ENCODE results near the gene MPO. TPM values are rescaled to one million over a fixed set of nuclear protein-coding genes. Genes with fewer than 3 reads are reported as not detected.

The MPO gene
- total RNA-seq, 4 donors from 2014 or later, result not detected

DNA sequence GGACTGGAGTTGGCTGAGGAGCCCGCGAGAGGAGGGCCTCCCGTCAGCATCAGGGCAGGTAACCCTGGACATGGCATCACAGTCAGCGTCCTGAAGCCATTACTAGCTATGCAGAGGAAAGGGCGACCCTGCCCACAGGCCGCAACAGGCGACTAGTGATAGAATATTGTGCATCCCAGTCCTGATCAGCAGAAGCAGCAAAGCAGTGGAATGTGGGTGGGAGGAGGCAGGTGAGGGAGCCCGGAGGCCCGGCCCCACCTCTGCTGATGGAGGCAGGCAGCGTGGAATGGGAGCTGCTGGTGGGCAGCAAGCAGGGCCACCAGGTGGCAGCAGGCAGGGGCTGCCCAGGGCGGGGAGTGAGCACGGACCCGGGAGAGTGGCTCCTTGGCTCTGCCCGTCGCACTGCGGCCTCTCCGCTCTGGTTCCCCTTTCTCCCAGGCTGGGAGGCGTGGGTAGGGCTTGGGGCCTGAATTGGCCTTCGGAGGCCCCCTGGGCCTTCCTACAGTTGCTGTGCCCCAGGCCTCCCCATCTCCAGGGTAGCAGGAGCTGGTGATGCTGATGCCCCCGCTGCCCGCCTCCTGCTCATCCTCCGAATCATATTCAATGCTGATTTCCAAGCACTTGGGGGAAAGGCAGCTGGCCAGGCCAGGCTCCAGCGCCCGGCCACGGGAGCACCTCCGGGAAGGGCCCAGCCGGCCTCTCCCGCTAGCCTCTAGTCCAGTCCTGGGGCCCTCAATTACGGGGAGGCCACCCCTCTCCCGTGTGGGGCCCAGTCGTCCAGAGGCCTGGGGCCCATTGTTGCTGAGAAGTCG, 27.6 kb upstream of the MPO start:
- WGBS, 2 donors, result 66 to 70% methylated on average over 25 to 29 of the region's 32 CpGs
- peaks cover 0 to 60% (median 0%) of the 10 kb centered on the region in 3 donors for H3K36me3 ChIP-seq
- no peaks in the 10 kb centered on the region for H3K9me3 ChIP-seq
- no peaks in the 10 kb centered on the region for H3K27me3 ChIP-seq
- DNase-seq (ENCODE audit: low spot score in 2 of 2), result no peak
- H3K4me1 ChIP-seq, result peaks cover 0 to 12% (median 2%) of the 10 kb centered on the region in 4 donors
- TF ChIP-seq EP300 (IDR thresholded peaks at IDR 0.05) (no peak), POLR2A (IDR thresholded peaks at IDR 0.05) (no peak)
- TF ChIP-seq, protein P1, sequence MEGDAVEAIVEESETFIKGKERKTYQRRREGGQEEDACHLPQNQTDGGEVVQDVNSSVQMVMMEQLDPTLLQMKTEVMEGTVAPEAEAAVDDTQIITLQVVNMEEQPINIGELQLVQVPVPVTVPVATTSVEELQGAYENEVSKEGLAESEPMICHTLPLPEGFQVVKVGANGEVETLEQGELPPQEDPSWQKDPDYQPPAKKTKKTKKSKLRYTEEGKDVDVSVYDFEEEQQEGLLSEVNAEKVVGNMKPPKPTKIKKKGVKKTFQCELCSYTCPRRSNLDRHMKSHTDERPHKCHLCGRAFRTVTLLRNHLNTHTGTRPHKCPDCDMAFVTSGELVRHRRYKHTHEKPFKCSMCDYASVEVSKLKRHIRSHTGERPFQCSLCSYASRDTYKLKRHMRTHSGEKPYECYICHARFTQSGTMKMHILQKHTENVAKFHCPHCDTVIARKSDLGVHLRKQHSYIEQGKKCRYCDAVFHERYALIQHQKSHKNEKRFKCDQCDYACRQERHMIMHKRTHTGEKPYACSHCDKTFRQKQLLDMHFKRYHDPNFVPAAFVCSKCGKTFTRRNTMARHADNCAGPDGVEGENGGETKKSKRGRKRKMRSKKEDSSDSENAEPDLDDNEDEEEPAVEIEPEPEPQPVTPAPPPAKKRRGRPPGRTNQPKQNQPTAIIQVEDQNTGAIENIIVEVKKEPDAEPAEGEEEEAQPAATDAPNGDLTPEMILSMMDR (IDR thresholded peaks at IDR 0.05), result no peak
- no peak overlapping the region for H3K27ac ChIP-seq
- no peak overlapping the region for H3K4me3 ChIP-seq

DNA sequence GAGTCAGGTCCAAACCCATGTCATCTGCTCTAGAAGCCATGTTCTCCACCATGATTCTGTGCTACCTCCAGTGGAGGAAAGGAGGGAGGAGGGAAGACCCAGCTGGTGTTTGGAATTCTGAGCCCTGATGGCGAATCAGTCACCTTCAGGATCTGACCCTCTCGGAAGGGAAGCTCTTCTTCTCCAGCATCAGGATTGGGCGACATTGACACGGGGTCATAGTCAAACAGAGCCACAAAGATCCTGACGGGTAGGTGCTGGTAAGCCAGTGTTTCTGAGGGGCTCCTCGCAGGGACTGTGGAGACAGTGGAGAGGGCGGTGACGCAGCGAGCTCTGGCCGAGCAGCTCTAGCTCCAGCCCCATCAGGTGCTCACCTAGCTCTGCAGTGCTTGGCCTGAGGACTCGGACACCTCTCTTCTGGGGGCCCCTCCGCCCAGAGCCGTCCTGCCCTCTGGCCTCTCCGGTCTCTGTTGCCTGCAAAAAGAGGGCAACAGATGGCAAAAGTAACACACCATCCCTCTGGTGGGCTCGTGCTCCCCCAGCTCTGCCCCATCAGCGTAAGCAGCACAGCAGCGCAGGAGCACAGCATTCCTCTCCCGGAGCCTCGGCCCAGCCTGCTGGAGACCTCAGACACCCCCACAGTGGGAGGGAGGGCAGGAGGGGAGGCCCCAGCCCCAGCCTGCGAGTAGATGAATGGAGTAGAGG, 26.9 kb upstream of the MPO start:
- H3K4me1 ChIP-seq, result peaks cover 0 to 12% (median 2%) of the 10 kb centered on the region in 4 donors
- H3K4me3 ChIP-seq, result no peak overlapping the region
- no peaks in the 10 kb centered on the region for H3K9me3 ChIP-seq
- no peak for TF ChIP-seq POLR2A (IDR thresholded peaks at IDR 0.05)
- no peak for TF ChIP-seq EP300 (IDR thresholded peaks at IDR 0.05)
- TF ChIP-seq, protein P1 (IDR thresholded peaks at IDR 0.05), result no peak
- DNase-seq (ENCODE audit: low spot score in 2 of 2), result no peak
- H3K27ac ChIP-seq, result no peak overlapping the region
- 82 to 84% methylated on average over 20 of the region's 20 CpGs for WGBS, 2 donors
- peaks cover 0 to 60% (median 0%) of the 10 kb centered on the region in 3 donors for H3K36me3 ChIP-seq
- no peaks in the 10 kb centered on the region for H3K27me3 ChIP-seq

DNA sequence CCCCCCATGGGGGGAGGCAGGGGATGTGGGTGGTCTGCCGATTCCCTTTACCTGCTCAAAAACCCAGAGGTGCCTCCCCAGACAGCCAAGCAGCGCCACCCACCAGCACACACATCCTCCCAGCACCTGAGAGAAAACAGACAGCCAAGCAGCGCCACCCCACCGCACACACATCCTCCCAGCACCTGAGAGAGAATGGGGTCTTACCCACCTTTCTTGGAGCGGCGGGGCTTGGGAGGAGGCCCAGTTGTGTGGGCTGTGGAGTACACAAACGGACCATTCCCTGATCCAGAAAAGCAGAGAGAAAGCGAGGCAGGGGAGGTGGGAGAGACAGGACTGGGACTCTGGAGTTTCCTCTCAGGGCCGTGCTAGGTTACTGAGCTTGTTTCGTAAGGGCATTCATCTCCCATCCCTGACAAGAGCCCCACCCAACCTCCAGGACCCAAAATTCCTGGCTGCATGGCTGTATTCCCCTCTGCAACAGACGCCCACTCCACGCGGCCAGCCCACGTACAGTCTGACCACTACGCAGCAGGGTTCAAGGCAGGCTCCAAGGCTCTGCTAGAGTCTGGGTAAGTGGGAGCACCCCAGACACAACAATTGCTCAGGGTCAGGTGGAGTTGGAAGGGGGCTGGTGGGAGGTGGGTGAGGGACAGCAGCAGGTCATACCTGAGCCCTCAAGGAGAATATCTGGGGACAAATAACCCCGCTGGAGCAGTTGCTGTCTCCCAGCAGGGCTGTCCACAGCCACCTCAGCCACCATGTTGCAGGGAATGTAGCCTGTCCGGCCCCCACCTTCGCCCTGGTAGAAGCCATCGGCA, 25.6 kb upstream of the MPO start:
- 83 to 87% methylated on average over 18 of the region's 19 CpGs for WGBS, 2 donors
- no peak for DNase-seq (ENCODE audit: low spot score in 2 of 2)
- peaks cover 0 to 65% (median 0%) of the 10 kb centered on the region in 3 donors for H3K36me3 ChIP-seq
- TF ChIP-seq EP300 (IDR thresholded peaks at IDR 0.05), result no peak
- TF ChIP-seq, protein P1 (IDR thresholded peaks at IDR 0.05), result no peak
- TF ChIP-seq POLR2A (IDR thresholded peaks at IDR 0.05), result no peak
- H3K27me3 ChIP-seq, result no peaks in the 10 kb centered on the region
- no peak overlapping the region for H3K27ac ChIP-seq
- no peak overlapping the region for H3K4me3 ChIP-seq
- H3K9me3 ChIP-seq, result no peaks in the 10 kb centered on the region
- H3K4me1 ChIP-seq, result peaks cover 0 to 12% (median 2%) of the 10 kb centered on the region in 4 donors

DNA sequence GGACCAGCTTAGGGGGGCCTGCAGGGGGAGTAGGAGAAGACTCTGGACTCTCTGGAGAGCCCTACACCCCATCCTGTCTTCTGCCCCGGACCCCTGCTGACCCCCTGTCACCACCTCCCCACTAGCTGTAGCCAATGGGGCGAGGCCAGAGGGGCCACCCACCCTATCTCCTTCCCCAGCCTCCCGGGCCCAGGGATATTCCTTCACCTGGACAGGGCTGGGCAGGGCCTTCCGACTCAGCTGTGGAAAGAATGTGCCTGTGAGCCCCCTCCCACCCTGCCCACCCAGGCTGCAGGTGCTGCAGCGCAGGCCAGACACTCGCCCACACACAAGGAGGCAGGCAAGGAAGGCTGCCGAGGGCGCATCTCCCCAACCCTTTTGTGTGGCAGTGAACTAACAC, 24.9 kb upstream of the MPO start:
- WGBS, 2 donors, result 66 to 76% methylated on average over 8 of the region's 8 CpGs
- DNase-seq (ENCODE audit: low spot score in 2 of 2), result no peak

More for the DNA sequence above, 24.9 kb upstream of the MPO start:
- Histone ChIP-seq H3K27ac (no peak overlapping the region), H3K36me3 (peaks cover 0 to 57% (median 0%) of the 10 kb centered on the region in 3 donors), H3K9me3 (no peaks in the 10 kb centered on the region), H3K4me3 (no peak overlapping the region), H3K4me1 (peaks cover 0 to 12% (median 2%) of the 10 kb centered on the region in 4 donors), H3K27me3 (no peaks in the 10 kb centered on the region)
- TF ChIP-seq EP300 (IDR thresholded peaks at IDR 0.05) (no peak), POLR2A (IDR thresholded peaks at IDR 0.05) (no peak)
- TF ChIP-seq, protein P1 (IDR thresholded peaks at IDR 0.05), result no peak

Data from tibial nerve (tissue), 4 donors.